Measurements from ENCODE around the gene LYZ. TPM values are rescaled to one million over a fixed set of nuclear protein-coding genes. Genes with fewer than 3 reads are reported as not detected.

LYZ gene
- total RNA-seq, 1 donor from 2014 or later = 4.5 TPM

DNA sequence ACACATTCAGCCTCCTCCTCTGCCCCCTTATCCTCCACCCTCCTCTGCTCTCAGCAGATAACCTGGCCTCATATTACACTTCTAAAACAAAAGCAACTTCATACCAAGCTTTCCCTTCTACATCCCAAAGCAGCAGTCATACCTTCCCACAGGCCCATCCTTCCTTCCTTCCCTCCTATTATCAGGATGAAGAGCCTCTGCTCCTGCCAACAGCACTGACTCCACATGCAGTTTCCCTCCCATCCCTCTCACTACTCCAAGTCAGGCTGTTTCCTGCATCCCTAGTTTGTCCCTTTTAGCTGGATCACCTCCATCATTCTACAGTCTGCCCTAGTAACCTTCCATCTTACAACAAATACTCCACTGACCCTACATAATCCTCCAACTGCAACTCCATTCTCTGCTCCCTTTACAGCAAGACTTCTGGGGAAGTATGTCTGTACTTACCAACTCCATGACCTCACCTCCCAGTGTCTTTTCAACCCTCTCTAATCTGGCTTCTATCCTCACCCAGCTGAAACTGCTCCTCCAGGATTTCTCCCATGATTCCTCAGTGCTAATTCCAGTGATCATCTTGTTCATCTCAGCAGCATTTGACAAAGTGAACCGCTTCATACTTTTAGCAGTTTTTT, 6.5 kb downstream of the LYZ start:
- Histone ChIP-seq H3K36me3 (no peaks in the 10 kb centered on the region), H3K4me3 (no peak overlapping the region), H3K27me3 (no peaks in the 10 kb centered on the region), H3K27ac (no peak overlapping the region), H3K4me1 (no peaks in the 10 kb centered on the region), H3K9me3 (no peaks in the 10 kb centered on the region)
- intact Hi-C loops (cut with DNase I) = loop anchor here (5.0 kb wide), 1 partner anchor 1223 kb away; no protein-coding TSS in a partner anchor
- TF ChIP-seq, protein P1, sequence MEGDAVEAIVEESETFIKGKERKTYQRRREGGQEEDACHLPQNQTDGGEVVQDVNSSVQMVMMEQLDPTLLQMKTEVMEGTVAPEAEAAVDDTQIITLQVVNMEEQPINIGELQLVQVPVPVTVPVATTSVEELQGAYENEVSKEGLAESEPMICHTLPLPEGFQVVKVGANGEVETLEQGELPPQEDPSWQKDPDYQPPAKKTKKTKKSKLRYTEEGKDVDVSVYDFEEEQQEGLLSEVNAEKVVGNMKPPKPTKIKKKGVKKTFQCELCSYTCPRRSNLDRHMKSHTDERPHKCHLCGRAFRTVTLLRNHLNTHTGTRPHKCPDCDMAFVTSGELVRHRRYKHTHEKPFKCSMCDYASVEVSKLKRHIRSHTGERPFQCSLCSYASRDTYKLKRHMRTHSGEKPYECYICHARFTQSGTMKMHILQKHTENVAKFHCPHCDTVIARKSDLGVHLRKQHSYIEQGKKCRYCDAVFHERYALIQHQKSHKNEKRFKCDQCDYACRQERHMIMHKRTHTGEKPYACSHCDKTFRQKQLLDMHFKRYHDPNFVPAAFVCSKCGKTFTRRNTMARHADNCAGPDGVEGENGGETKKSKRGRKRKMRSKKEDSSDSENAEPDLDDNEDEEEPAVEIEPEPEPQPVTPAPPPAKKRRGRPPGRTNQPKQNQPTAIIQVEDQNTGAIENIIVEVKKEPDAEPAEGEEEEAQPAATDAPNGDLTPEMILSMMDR (IDR thresholded peaks at IDR 0.05) = no peak
- no peak for DNase-seq (ENCODE audit: low spot score in 2 of 2)

DNA sequence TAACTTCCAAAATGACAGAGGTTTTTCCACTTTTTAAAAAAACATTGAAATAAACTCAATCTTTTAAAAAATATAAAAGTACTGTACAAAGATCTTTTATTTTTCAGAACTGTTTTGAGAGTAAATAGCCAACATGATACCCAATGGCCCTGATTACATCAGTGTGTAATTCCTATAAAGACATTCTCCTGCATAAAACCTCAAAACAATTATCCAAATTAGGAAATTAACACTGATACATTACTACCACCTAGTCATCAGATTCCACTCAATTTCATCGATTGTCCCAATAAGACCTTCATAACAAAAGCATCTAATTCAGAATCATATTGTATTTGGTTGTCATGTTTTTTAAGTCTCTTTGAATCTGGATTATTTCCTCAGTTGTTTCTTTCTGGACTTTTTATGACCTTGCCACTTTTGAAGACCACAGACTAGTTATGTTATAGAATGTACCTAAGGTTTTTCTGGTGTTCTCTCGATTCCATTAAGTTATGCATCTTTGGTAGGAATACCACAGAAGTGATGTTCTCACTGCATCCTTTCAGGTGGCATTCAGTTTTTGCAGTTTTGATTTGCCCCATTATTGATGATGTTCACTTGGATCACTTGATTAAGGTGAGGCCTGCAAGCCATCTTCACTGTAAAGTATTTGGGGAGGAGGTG, 7.3 kb downstream of the LYZ start:
- Histone ChIP-seq H3K27me3 (no peaks in the 10 kb centered on the region), H3K9me3 (no peaks in the 10 kb centered on the region), H3K27ac (no peak overlapping the region), H3K36me3 (no peaks in the 10 kb centered on the region), H3K4me1 (no peaks in the 10 kb centered on the region), H3K4me3 (no peak overlapping the region)
- no peak for DNase-seq (ENCODE audit: low spot score in 2 of 2)
- TF ChIP-seq, protein P1 (IDR thresholded peaks at IDR 0.05) = no peak
- intact Hi-C loops (cut with DNase I) = loop anchor here (5.0 kb wide), 1 partner anchor 1222 kb away; no protein-coding TSS in a partner anchor

DNA sequence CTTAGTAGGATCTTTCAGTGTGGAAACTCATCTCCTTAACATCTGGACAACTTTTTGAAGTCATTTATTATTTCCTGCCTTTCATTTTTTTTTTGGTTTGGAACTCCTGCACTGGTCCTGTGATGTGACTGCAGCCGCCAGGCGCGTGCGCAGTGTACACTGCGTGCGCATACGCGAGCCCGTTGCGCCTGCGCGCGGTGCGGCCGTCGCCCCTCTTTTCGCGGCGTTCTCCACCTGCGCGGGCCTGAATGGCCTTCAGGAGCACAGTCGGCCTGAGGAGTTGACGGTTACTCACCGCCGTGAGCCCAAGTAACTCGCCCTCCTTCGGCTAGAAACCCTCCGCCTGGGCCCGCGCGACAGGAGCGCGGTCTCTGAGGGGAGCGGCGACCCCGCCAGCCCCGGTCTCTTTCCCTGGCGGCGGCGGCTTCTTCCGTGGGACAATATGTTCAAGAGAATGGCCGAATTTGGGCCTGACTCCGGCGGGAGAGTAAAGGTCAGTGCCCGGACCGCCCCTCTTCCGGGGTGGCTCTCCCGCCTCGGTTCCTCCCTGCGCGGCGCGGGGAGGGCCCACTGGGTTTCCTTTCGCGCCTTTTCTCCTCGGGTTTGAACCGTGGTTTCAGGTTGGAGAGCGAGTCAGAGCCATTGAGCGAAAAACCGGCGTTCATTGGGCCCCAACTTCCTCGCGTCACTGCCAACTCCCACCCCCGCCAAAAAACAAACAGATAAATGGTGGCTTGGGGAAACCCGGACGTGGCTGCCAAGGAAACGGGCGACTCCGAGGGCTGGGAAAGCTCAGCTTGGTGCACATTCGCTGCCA, 11.6 kb downstream of the LYZ start, which contains the start of gene YEATS4:
Gene YEATS4, plus strand, starts transcription at position 213 of the 817 bp plus-strand sequence. Its CDS starts 230 bp downstream, at position 443.
- H3K4me3 ChIP-seq = peak within 1 kb of the TSS; percentile 65 to 88
- H3K27me3 ChIP-seq = no peaks in the 10 kb centered on the region
- H3K9me3 ChIP-seq = no peaks in the 10 kb centered on the region
- intact Hi-C loops (cut with DNase I) = loop anchor here (1.0 to 5.0 kb wide), 6 partner anchors 121 to 1218 kb away; partner anchors contain the start of genes CCT2, CNOT2, CPSF6 and RAB3IP
- peak; percentile 55 to 90 for DNase-seq (ENCODE audit: low spot score in 2 of 2)
- TF ChIP-seq, protein P1 (IDR thresholded peaks at IDR 0.05) = no peak
- H3K36me3 ChIP-seq = no peaks in the 10 kb centered on the region
- peak within 1 kb of the TSS; percentile 95 to 97 for H3K27ac ChIP-seq
- H3K4me1 ChIP-seq = no peaks in the 10 kb centered on the region

DNA sequence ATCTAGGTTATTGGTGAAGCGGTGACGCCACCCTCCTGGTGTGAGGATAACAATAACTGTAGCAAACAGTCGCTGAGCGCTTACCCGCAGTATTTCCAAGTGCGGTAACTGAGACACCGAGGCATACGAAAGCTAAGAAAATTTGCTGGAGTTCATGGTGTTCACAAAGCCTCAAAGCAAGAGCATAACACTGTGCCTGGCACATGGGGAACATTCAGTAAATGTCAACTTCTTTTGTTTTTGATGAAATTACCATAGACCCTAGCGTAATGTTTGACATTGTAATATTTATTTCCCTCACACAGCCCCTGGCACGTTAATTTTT, 12.1 kb downstream of the LYZ start:
- no peaks in the 10 kb centered on the region for H3K4me1 ChIP-seq
- H3K36me3 ChIP-seq = no peaks in the 10 kb centered on the region
- no peaks in the 10 kb centered on the region for H3K9me3 ChIP-seq
- H3K27me3 ChIP-seq = no peaks in the 10 kb centered on the region
- intact Hi-C loops (cut with DNase I) = loop anchor here (2.0 to 5.0 kb wide), 2 partner anchors 122 to 882 kb away; partner anchors contain the start of genes CNOT2 and CPSF6
- no peak for DNase-seq (ENCODE audit: low spot score in 2 of 2)
- TF ChIP-seq, protein P1 (IDR thresholded peaks at IDR 0.05) = no peak
- H3K27ac ChIP-seq = peak overlapping the region; percentile 95 to 97
- peak overlapping the region; percentile 65 to 88 for H3K4me3 ChIP-seq

DNA sequence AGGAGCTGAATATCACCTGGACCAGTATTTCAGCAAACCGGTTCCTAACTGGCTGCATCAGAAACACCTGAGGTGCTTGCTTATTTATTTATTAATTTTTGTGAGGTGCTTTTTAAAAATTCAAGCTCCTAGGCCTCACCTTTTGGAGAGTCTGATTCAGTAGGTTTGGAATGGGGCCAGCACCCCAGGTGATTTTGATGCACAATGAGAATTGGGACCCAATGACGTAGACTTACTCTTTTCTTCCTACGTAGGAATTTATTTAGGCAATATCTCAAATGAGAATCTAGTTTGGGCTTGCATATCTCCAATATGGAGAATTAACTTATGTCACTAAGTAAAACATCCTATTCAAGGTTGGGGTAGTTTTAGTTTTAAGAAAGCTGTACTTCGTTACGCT, 18.6 kb downstream of the LYZ start:
- H3K4me1 ChIP-seq = no peaks in the 10 kb centered on the region
- DNase-seq (ENCODE audit: low spot score in 2 of 2) = no peak
- no peaks in the 10 kb centered on the region for H3K27me3 ChIP-seq
- H3K36me3 ChIP-seq = peaks cover 10 to 26% of the 10 kb centered on the region in 2 donors
- H3K4me3 ChIP-seq = no peak overlapping the region
- H3K27ac ChIP-seq = no peak overlapping the region
- no peaks in the 10 kb centered on the region for H3K9me3 ChIP-seq
- intact Hi-C loops (cut with DNase I) = no loop called here
- TF ChIP-seq, protein P1 (IDR thresholded peaks at IDR 0.05) = no peak

Measured in ascending aorta (tissue), 2 donors.